Endothelial cell (in vitro differentiated cells): ENCODE results near the gene DENND1A. TPM values are rescaled to one million over a fixed set of nuclear protein-coding genes. Genes with fewer than 3 reads are reported as not detected.
"Not testable (repeated sequence)": the region's sequence is repeated elsewhere in the genome, so short reads cannot be mapped to it uniquely, and the experiment has no call there.

Experiments used
- DNase-seq: peaks from one replicate; pipeline ENCODE4 v3.0.0; 2021; ENCODE audit warnings: low spot score
- H3K27ac Mint-ChIP-seq: one replicate; pipeline ENCODE4 v1.8.0; 2021; ENCODE audit warnings: mixed read lengths, inconsistent platforms; ENCODE audit not compliant: unreplicated experiment
- H3K27me3 Mint-ChIP-seq: one replicate; pipeline ENCODE4 v1.8.0; 2021; ENCODE audit warnings: mild to moderate bottlenecking, moderate library complexity, mixed read lengths, inconsistent platforms; ENCODE audit not compliant: unreplicated experiment
- H3K36me3 Mint-ChIP-seq: one replicate; pipeline ENCODE4 v1.8.0; 2021; ENCODE audit warnings: mild to moderate bottlenecking, low read depth, mixed read lengths, inconsistent platforms; ENCODE audit not compliant: unreplicated experiment
- H3K4me1 Mint-ChIP-seq: one replicate; pipeline ENCODE4 v1.8.0; 2021; ENCODE audit warnings: mild to moderate bottlenecking, mixed read lengths, inconsistent platforms; ENCODE audit not compliant: unreplicated experiment
- H3K4me3 Mint-ChIP-seq: one replicate; pipeline ENCODE4 v1.8.0; 2021; ENCODE audit warnings: mild to moderate bottlenecking, mixed read lengths, inconsistent platforms; ENCODE audit not compliant: unreplicated experiment
- H3K9me3 Mint-ChIP-seq: one replicate; pipeline ENCODE4 v1.8.0; 2021; ENCODE audit warnings: mixed read lengths, inconsistent platforms; ENCODE audit not compliant: unreplicated experiment
- CTCF ChIP-seq: fragments of 200-600 bp; sonication (generic); IDR thresholded peaks from one replicate; pipeline ENCODE4 v1.5.0; 2021; ENCODE audit warnings: antibody characterized with exemption; ENCODE audit not compliant: unreplicated experiment
- total RNA-seq: library from RNA; stranded (reverse); fragmentation: NEBNext Ultra II Directional; extraction: Animal tissue kit (Norgen Biotek cat#: 25700); gene quantifications from one replicate; pipeline ENCODE4 v1.2.1, GENCODE V29; 2021; ENCODE audit not compliant: unreplicated experiment

Gene DENND1A
- total RNA-seq, 1 donor from 2014 or later, result 14.1 TPM

DNA sequence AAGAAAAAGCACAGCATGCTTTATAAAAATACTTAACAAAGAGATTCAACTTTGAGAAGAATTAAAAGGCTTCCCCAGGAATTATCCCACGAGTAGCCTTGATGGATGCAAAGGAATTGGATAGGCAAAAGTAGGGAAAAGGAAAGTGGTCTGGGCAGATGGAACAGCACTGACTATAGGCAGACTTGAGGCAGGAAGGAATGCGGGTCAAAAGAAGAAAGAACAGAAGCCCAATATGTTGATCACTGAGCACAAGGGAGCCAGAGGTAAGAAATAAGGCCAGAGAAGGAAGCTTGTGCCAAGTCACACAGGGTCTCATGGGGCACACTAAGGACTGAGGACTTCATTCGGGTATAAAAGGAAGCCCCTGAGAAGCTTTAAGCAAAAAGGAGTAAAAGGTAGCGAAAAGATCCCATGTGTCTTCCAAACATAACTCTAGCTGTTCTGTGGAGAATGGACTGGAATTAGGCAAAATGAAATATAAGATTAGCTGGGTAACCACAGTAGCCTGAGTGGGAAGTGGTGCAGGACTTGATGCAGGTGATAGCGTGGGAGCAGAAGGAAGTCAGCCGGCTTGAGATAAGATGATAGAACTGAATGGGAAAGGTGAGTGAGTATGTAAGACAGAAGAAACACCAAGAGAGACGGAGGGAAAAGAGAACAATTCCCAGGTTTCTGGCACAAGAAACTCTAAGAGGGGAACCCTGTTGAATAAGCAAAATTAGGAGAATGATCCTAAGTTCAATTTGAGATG lies 106.6 kb downstream of the DENND1A start:
- Mint-ChIP-seq H3K27ac (no peak overlapping the region), H3K9me3 (peaks cover 8% of the 10 kb centered on the region), H3K4me3 (no peak overlapping the region), H3K4me1 (peaks cover 10% of the 10 kb centered on the region), H3K27me3 (peaks cover 1% of the 10 kb centered on the region), H3K36me3 (peaks cover 6% of the 10 kb centered on the region)
- TF ChIP-seq CTCF, result no peak
- DNase-seq, result no peak

DNA sequence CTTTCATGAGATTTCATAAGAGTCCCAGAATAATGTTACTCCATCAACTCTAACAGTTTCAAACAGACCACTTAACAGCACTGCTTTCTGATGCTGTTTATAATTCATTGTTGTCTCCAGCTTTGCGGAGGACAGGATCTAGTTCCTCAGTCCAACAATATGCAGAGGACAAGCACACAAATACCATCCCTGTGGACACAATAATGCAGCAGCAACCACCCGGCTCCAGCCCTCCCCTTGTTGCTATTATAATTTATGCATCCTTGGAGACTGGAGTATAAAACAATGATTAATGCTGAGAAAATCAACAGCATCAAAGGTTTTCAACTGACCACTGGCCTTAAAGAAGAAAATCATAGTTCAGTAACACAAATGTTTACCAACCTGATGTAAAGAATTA lies 108.3 kb downstream of the DENND1A start:
- Mint-ChIP-seq H3K27ac (no peak overlapping the region), H3K9me3 (no peaks in the 10 kb centered on the region), H3K4me1 (peaks cover 15% of the 10 kb centered on the region), H3K36me3 (no peaks in the 10 kb centered on the region), H3K27me3 (peaks cover 1% of the 10 kb centered on the region), H3K4me3 (no peak overlapping the region)
- no peak for DNase-seq
- no peak for TF ChIP-seq CTCF

GRCh38 chr9:123820139-123820538 lies 109.8 kb downstream of the DENND1A start:
- DNase-seq, result no peak
- Mint-ChIP-seq H3K4me3 (no peak overlapping the region), H3K9me3 (no peaks in the 10 kb centered on the region), H3K27ac (no peak overlapping the region), H3K36me3 (no peaks in the 10 kb centered on the region), H3K27me3 (peaks cover 1% of the 10 kb centered on the region), H3K4me1 (peaks cover 17% of the 10 kb centered on the region)
- no peak for TF ChIP-seq CTCF

- Mint-ChIP-seq H3K27me3 (peaks cover 1% of the 10 kb centered on the region), H3K36me3 (no peaks in the 10 kb centered on the region), H3K27ac (peak overlapping the region; percentile 62), H3K4me3 (no peak overlapping the region), H3K4me1 (peaks cover 8% of the 10 kb centered on the region), H3K9me3 (no peaks in the 10 kb centered on the region)
- no peak for DNase-seq
- no peak for TF ChIP-seq CTCF
Observed at GRCh38 chr9:123816817-123817472, 113.0 kb downstream of the DENND1A start.

- not testable (repeated sequence) for H3K36me3 Mint-ChIP-seq, H3K4me3 Mint-ChIP-seq, H3K9me3 Mint-ChIP-seq, H3K4me1 Mint-ChIP-seq, H3K27ac Mint-ChIP-seq, H3K27me3 Mint-ChIP-seq, DNase-seq
Observed at GRCh38 chr9:123815856-123816255, 114.1 kb downstream of the DENND1A start.
